SK-N-SH (cell line): ENCODE results near the gene FCMR. TPM values are rescaled to one million over a fixed set of nuclear protein-coding genes. Genes with fewer than 3 reads are reported as not detected.

Experiments used
- CTCF ChIA-PET: fragments of 300-600, 350-600 bp; formaldehyde crosslinking; extraction: SDS; loops from one replicate; lab custom pipeline; 2021; lab: Yijun Ruan, JAX
- POLR2A ChIA-PET: fragments of 350-600 bp; sonication (Branson Sonifier 250); formaldehyde crosslinking; extraction: SDS; loops from one replicate; lab custom pipeline; 2020; ENCODE audit warnings: antibody characterized with exemption, inconsistent platforms; lab: Yijun Ruan, JAX
- DNase-seq: peaks from one replicate; pipeline ENCODE4 v3.0.0; 2012
- H2AFZ ChIP-seq: fragments of 200-600 bp; sonication (generic); 2 replicates; pipeline ENCODE4 v1.8.1; 2016; ENCODE audit warnings: antibody characterized with exemption, mild to moderate bottlenecking, low read depth
- H3F3A ChIP-seq: fragments of 200-600 bp; sonication (generic); replicated peaks from 2 replicates; pipeline ENCODE3; 2016; ENCODE audit warnings: antibody characterized with exemption, mild to moderate bottlenecking; ENCODE audit not compliant: insufficient read depth
- H3K27ac ChIP-seq, 2 experiments: fragments of 200-500 bp in 1 of 2; fragments of 200-600 bp in 1 of 2; sonication (Bioruptor generic) in 1 of 2; sonication (generic), shearing (Covaris generic) in 1 of 2; 2 replicates each; pipeline versions ENCODE4 v1.5.1 to v1.6.1; 2014 to 2016; ENCODE audit warnings: low read depth in 2 of 2, inconsistent platforms in 1 of 2, low read length in 1 of 2, mild to moderate bottlenecking in 1 of 2, mixed read lengths in 1 of 2
- H3K27me3 ChIP-seq: fragments of 200-600 bp; sonication (generic), shearing (Covaris generic); 2 replicates; pipeline ENCODE4 v1.6.1; 2016; ENCODE audit warnings: mixed run types; ENCODE audit not compliant: insufficient read depth
- H3K36me3 ChIP-seq, 2 experiments: fragments of 200-500 bp in 1 of 2; fragments of 200-600 bp in 1 of 2; sonication (Bioruptor generic) in 1 of 2; sonication (generic) in 1 of 2; replicated peaks in 1 of 2; 2 replicates each; pipeline versions ENCODE3 to v1.5.1; 2014 to 2016; ENCODE audit warnings: low read length in 1 of 2, mild to moderate bottlenecking in 1 of 2; ENCODE audit not compliant: insufficient read depth in 2 of 2, control insufficient read depth in 1 of 2
- H3K4me1 ChIP-seq, 2 experiments: fragments of 200-500 bp in 1 of 2; fragments of 200-600 bp in 1 of 2; sonication (Bioruptor generic) in 1 of 2; sonication (generic), shearing (Covaris generic) in 1 of 2; 2 replicates each; pipeline versions ENCODE4 v1.5.1 to v1.6.1; 2014 to 2016; ENCODE audit warnings: low read depth in 1 of 2, low read length in 1 of 2, mixed run types in 1 of 2; ENCODE audit not compliant: insufficient read depth in 2 of 2, control insufficient read depth in 1 of 2
- H3K4me2 ChIP-seq: fragments of 200-600 bp; sonication (generic), shearing (Covaris generic); 2 replicates; pipeline ENCODE4 v1.6.1; 2017; ENCODE audit warnings: mixed run types
- H3K4me3 ChIP-seq, 2 experiments: fragments of 200-500 bp in 1 of 2; fragments of 200-600 bp in 1 of 2; sonication (Bioruptor generic) in 1 of 2; sonication (generic), shearing (Covaris generic) in 1 of 2; 2 replicates each; pipeline versions ENCODE4 v1.5.1 to v1.8.1; 2014 to 2016; ENCODE audit warnings: low read depth in 2 of 2, inconsistent platforms in 1 of 2, low read length in 1 of 2, mild to moderate bottlenecking in 1 of 2, mixed read lengths in 1 of 2, moderate library complexity in 1 of 2
- H3K79me2 ChIP-seq: fragments of 200-600 bp; sonication (generic); 2 replicates; pipeline ENCODE4 v1.8.1; 2017; ENCODE audit warnings: mild to moderate bottlenecking; ENCODE audit not compliant: insufficient read depth
- H3K9ac ChIP-seq: fragments of 200-600 bp; sonication (generic); 2 replicates; pipeline ENCODE4 v1.6.1; 2017; ENCODE audit warnings: mixed run types
- H3K9me2 ChIP-seq: fragments of 200-600 bp; sonication (generic); 2 replicates; pipeline ENCODE4 v1.6.1; 2017; ENCODE audit warnings: mixed run types
- H3K9me3 ChIP-seq: fragments of 200-600 bp; sonication (generic); 2 replicates; pipeline ENCODE4 v1.6.1; 2017; ENCODE audit warnings: mixed run types, mild to moderate bottlenecking, moderate library complexity
- H4K20me1 ChIP-seq: fragments of 200-600 bp; sonication (generic); 2 replicates; pipeline ENCODE4 v1.6.1; 2017; ENCODE audit warnings: mild to moderate bottlenecking, mixed run types; ENCODE audit not compliant: insufficient read depth
- CHD2 ChIP-seq: fragments of 150-350 bp; IDR thresholded peaks from 2 replicates; pipeline ENCODE4 v1.6.1; 2018; ENCODE audit warnings: low read length; ENCODE audit not compliant: partially characterized antibody
- ELF1 ChIP-seq: IDR thresholded peaks from 2 replicates; pipeline ENCODE4 v1.4.0; 2012
- FOXM1 ChIP-seq: IDR thresholded peaks from 2 replicates; pipeline ENCODE4 v1.4.0; 2012; ENCODE audit warnings: low read depth, mild to moderate bottlenecking
- JUND ChIP-seq: IDR thresholded peaks from 2 replicates; pipeline ENCODE4 v1.4.0; 2012
- POLR2AphosphoS5 ChIP-seq: IDR thresholded peaks from 2 replicates; pipeline ENCODE4 v1.6.1; 2012; ENCODE audit warnings: low read depth, low read length
- USF2 ChIP-seq: fragments of 150-350 bp; IDR thresholded peaks from 2 replicates; pipeline ENCODE4 v1.6.1; 2017; ENCODE audit warnings: antibody characterized with exemption, low read length, low read depth, borderline replicate concordance
- WGBS: methylation state at CpG from one replicate; pipeline ENCODE4 v1.1.6; 2017; ENCODE audit warnings: low lambda C conversion rate; 5-methylcytosine and 5-hydroxymethylcytosine counted together
- polyA plus RNA-seq, 3 experiments: library from polyadenylated mRNA; depleted of rRNA; stranded (reverse); fragments of >200 nt; gene quantifications; 2 replicates each; pipeline ENCODE4 v1.2.3, GENCODE V29; 2012
- TF ChIP-seq, protein P1 (sequence below): fragments of 200-600 bp; sonication (generic); IDR thresholded peaks from 2 replicates; pipeline ENCODE4 v1.6.1; 2017; ENCODE audit warnings: antibody characterized with exemption, mild to moderate bottlenecking, moderate library complexity
- TF ChIP-seq, protein P2 (sequence below): IDR thresholded peaks from 2 replicates; pipeline ENCODE4; 2012

Gene FCMR
- polyA plus RNA-seq, 1 of the 3 experiments (the other 2 are of a cell fraction), result 0.15 TPM

GRCh38 chr1:206856674-206857464 is 64.9 kb downstream of the FCMR start:
- peaks cover 9% of the 10 kb centered on the region; the same call in 1 of the 2 replicates for H3K9me3 ChIP-seq
- H3K27ac ChIP-seq, result no peak overlapping the region
- 52% methylated on average over 5 of the region's 5 CpGs for WGBS
- H3K36me3 ChIP-seq, result peaks cover 0 to 3% of the 10 kb centered on the region in 2 experiments
- H3K4me3 ChIP-seq, result no peak overlapping the region
- POLR2A ChIA-PET, result no interaction called here
- DNase-seq, result no peak
- CTCF ChIA-PET, result interaction anchor here (0.6 to 1.9 kb wide), 4 partner anchors 8 to 55 kb away, joined by 3 to 5 read pairs (median 4); partner anchors contain the start of gene IL20
- no peaks in the 10 kb centered on the region for H4K20me1 ChIP-seq
- no peaks in the 10 kb centered on the region for H3K79me2 ChIP-seq
- peaks cover 5% of the 10 kb centered on the region; the same call in 1 of the 2 replicates for H3K27me3 ChIP-seq
- no peaks in the 10 kb centered on the region for H3K4me1 ChIP-seq
- no peak overlapping the region for H3K9ac ChIP-seq
- no peak overlapping the region for H2AFZ ChIP-seq
- no peaks in the 10 kb centered on the region for H3F3A ChIP-seq
- no peak for TF ChIP-seq CHD2
- TF ChIP-seq, protein P1, sequence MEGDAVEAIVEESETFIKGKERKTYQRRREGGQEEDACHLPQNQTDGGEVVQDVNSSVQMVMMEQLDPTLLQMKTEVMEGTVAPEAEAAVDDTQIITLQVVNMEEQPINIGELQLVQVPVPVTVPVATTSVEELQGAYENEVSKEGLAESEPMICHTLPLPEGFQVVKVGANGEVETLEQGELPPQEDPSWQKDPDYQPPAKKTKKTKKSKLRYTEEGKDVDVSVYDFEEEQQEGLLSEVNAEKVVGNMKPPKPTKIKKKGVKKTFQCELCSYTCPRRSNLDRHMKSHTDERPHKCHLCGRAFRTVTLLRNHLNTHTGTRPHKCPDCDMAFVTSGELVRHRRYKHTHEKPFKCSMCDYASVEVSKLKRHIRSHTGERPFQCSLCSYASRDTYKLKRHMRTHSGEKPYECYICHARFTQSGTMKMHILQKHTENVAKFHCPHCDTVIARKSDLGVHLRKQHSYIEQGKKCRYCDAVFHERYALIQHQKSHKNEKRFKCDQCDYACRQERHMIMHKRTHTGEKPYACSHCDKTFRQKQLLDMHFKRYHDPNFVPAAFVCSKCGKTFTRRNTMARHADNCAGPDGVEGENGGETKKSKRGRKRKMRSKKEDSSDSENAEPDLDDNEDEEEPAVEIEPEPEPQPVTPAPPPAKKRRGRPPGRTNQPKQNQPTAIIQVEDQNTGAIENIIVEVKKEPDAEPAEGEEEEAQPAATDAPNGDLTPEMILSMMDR, result peak; percentile 30; the same call in 1 of the 2 replicates
- H3K9me2 ChIP-seq, result no peaks in the 10 kb centered on the region
- no peak overlapping the region for H3K4me2 ChIP-seq

GRCh38 chr1:206855859-206856258 is 65.9 kb downstream of the FCMR start:
- CTCF ChIA-PET, result interaction anchor here (1.0 to 1.9 kb wide), 2 partner anchors 8 to 9 kb away, joined by 3 to 5 read pairs; partner anchors contain the start of gene IL20

More at GRCh38 chr1:206855859-206856258, 65.9 kb downstream of the FCMR start:
- no peaks in the 10 kb centered on the region for H3F3A ChIP-seq
- TF ChIP-seq ELF1 (no peak), POLR2AphosphoS5 (no peak), USF2 (no peak), JUND (no peak), FOXM1 (no peak)
- TF ChIP-seq, protein P2, sequence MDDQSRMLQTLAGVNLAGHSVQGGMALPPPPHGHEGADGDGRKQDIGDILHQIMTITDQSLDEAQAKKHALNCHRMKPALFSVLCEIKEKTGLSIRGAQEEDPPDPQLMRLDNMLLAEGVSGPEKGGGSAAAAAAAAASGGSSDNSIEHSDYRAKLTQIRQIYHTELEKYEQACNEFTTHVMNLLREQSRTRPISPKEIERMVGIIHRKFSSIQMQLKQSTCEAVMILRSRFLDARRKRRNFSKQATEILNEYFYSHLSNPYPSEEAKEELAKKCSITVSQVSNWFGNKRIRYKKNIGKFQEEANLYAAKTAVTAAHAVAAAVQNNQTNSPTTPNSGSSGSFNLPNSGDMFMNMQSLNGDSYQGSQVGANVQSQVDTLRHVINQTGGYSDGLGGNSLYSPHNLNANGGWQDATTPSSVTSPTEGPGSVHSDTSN, result no peak
- H3K9ac ChIP-seq, result no peak overlapping the region
- H3K9me3 ChIP-seq, result peaks cover 9% of the 10 kb centered on the region; the same call in 1 of the 2 replicates
- no peak overlapping the region for H2AFZ ChIP-seq
- POLR2A ChIA-PET, result no interaction called here
- no peak overlapping the region for H3K27ac ChIP-seq
- H3K4me2 ChIP-seq, result no peak overlapping the region
- no peaks in the 10 kb centered on the region; the same call in 1 of the 2 replicates for H3K27me3 ChIP-seq
- no peaks in the 10 kb centered on the region for H3K4me1 ChIP-seq
- DNase-seq, result no peak
- no peaks in the 10 kb centered on the region for H3K9me2 ChIP-seq
- no peak overlapping the region for H3K4me3 ChIP-seq
- H3K36me3 ChIP-seq, result peaks cover 0 to 3% of the 10 kb centered on the region in 2 experiments
- no peaks in the 10 kb centered on the region for H4K20me1 ChIP-seq
- WGBS, result 50% methylated on average over 2 of the region's 2 CpGs
- no peaks in the 10 kb centered on the region for H3K79me2 ChIP-seq
